Fibroblast of lung (primary cell): ENCODE measurements around the gene TIGD1. TPM values are rescaled to one million over a fixed set of nuclear protein-coding genes. Genes with fewer than 3 reads are reported as not detected.

Experiments
- DNase-seq, 2 donors: peaks; one replicate each; pipeline versions ENCODE4 v3.0.0 to v3.0.0-alpha.2; 2010; ENCODE audit warnings: low read depth in 2 of 2
- H2AFZ ChIP-seq: 2 replicates; pipeline ENCODE4 v1.5.1; 2012; ENCODE audit warnings: low read length, control low read depth, inconsistent platforms
- H3K27ac ChIP-seq: 2 replicates; pipeline ENCODE4 v1.5.1; 2011; ENCODE audit warnings: low read length, control low read depth; ENCODE audit not compliant: insufficient read depth
- H3K27me3 ChIP-seq: 2 replicates; pipeline ENCODE4 v1.5.1; 2011; ENCODE audit warnings: mild to moderate bottlenecking, low read length; ENCODE audit not compliant: control insufficient read depth, insufficient read depth
- H3K36me3 ChIP-seq: 2 replicates; pipeline ENCODE4 v1.5.1; 2011; ENCODE audit warnings: low read length; ENCODE audit not compliant: control insufficient read depth, insufficient read depth
- H3K4me1 ChIP-seq: 2 replicates; pipeline ENCODE4 v1.5.1; 2011; ENCODE audit warnings: low read length; ENCODE audit not compliant: control insufficient read depth, insufficient read depth; ENCODE audit errors: extremely low read depth
- H3K4me2 ChIP-seq: 2 replicates; pipeline ENCODE4 v1.5.1; 2011; ENCODE audit warnings: low read length, control low read depth; ENCODE audit not compliant: insufficient read depth; ENCODE audit errors: extremely low read depth
- H3K4me3 ChIP-seq, 4 experiments: fragments of 200-600 bp in 1 of 4; sonication (generic) in 1 of 4; replicated peaks in 1 of 4; 2 replicates each; pipeline ENCODE4 v1.5.1; 2011 to 2016; ENCODE audit warnings: low read length in 4 of 4, low read depth in 3 of 4, mild to moderate bottlenecking in 3 of 4, control low read depth in 2 of 4, inconsistent platforms in 1 of 4, mixed read lengths in 1 of 4; ENCODE audit not compliant: insufficient read depth in 1 of 4; ENCODE audit errors: control extremely low read depth in 1 of 4
- H3K79me2 ChIP-seq: 2 replicates; pipeline ENCODE4 v1.5.1; 2012; ENCODE audit warnings: mild to moderate bottlenecking, low read length, inconsistent platforms; ENCODE audit not compliant: control insufficient read depth, insufficient read depth
- H3K9ac ChIP-seq: 2 replicates; pipeline ENCODE4 v1.5.1; 2011; ENCODE audit warnings: mild to moderate bottlenecking, low read length, control low read depth; ENCODE audit not compliant: insufficient read depth
- H3K9me3 ChIP-seq: 2 replicates; pipeline ENCODE4 v1.5.1; 2012; ENCODE audit warnings: low read depth, low read length; ENCODE audit not compliant: control insufficient read depth, insufficient read depth
- H4K20me1 ChIP-seq: 2 replicates; pipeline ENCODE4 v1.5.1; 2011; ENCODE audit warnings: low read length; ENCODE audit not compliant: control insufficient read depth, insufficient read depth; ENCODE audit errors: extremely low read depth
- CTCF ChIP-seq, 2 donors: IDR thresholded peaks in 1 of 2; conservative IDR thresholded peaks in 1 of 2; 1 replicate in 1 of 2; 2 replicates in 1 of 2; pipeline ENCODE4 v1.5.1; 2011 to 2012; ENCODE audit warnings: low read length in 2 of 2, control low read depth in 1 of 2, inconsistent platforms in 1 of 2, low read depth in 1 of 2, mild to moderate bottlenecking in 1 of 2
- EZH2 ChIP-seq: IDR thresholded peaks from 2 replicates; pipeline ENCODE4 v1.5.1; 2012; ENCODE audit warnings: low read length, control low read depth, mild to moderate bottlenecking; ENCODE audit errors: missing control alignments
- polyA plus RNA-seq, 2 donors: library from polyadenylated mRNA; depleted of rRNA in 1 of 2; stranded (reverse) in 1 of 2; unstranded in 1 of 2; fragments of >200 nt; gene quantifications; 2 replicates each; pipeline ENCODE4 v1.2.1, GENCODE V29; 2011 to 2012; ENCODE audit warnings: missing spikeins in 1 of 2
- total RNA-seq: library from RNA; depleted of rRNA; stranded (reverse); fragments of >200 nt; gene quantifications from 2 replicates; pipeline ENCODE4 v1.2.1, GENCODE V29; 2014

TIGD1 gene
- total and polyA plus RNA-seq, 2 donors (not counting 1 experiment from before 2014, with no cell fraction given), result 2.5 to 4.0 TPM

- H3K9me3 ChIP-seq, result no peaks in the 10 kb centered on the region
- H3K79me2 ChIP-seq, result no peaks in the 10 kb centered on the region
- H3K4me1 ChIP-seq, result no peaks in the 10 kb centered on the region
- H4K20me1 ChIP-seq, result no peaks in the 10 kb centered on the region
- H3K4me2 ChIP-seq, result no peak overlapping the region
- no peak overlapping the region for H3K4me3 ChIP-seq
- H3K27me3 ChIP-seq, result peaks cover 15% of the 10 kb centered on the region
- H3K27ac ChIP-seq, result no peak overlapping the region
- H3K36me3 ChIP-seq, result no peaks in the 10 kb centered on the region
- TF ChIP-seq EZH2, result no peak
- no peak for TF ChIP-seq CTCF (conservative IDR thresholded peaks at IDR 0.05 in 1 of 2, IDR thresholded peaks at IDR 0.05 in 1 of 2; ENCODE audit: low read depth in 1 of 2, low read length in 2 of 2)
- no peak for DNase-seq
- H3K9ac ChIP-seq, result no peak overlapping the region
- no peak overlapping the region for H2AFZ ChIP-seq
Measured at GRCh38 chr2:232526372-232526941, 23.9 kb downstream of the TIGD1 start.

GRCh38 chr2:232525791-232526371, 24.5 kb downstream of the TIGD1 start, which contains the start of gene CHRND:
CHRND (plus strand) TSS chr2:232526160; CDS start chr2:232526216, 56 bp downstream.
- Histone ChIP-seq H3K9ac (no peak within 1 kb of the TSS), H3K27ac (no peak within 1 kb of the TSS), H3K4me2 (no peak within 1 kb of the TSS), H2AFZ (no peak within 1 kb of the TSS), H3K79me2 (no peaks in the 10 kb centered on the region), H3K36me3 (no peaks in the 10 kb centered on the region), H3K4me3 (no peak within 1 kb of the TSS), H3K4me1 (no peaks in the 10 kb centered on the region), H4K20me1 (no peaks in the 10 kb centered on the region), H3K27me3 (peaks cover 15% of the 10 kb centered on the region), H3K9me3 (no peaks in the 10 kb centered on the region)
- no peak for DNase-seq
- TF ChIP-seq CTCF (conservative IDR thresholded peaks at IDR 0.05 in 1 of 2, IDR thresholded peaks at IDR 0.05 in 1 of 2; ENCODE audit: low read depth in 1 of 2, low read length in 2 of 2) (no peak), EZH2 (no peak)

- H3K27ac ChIP-seq, result no peak overlapping the region
- H3K27me3 ChIP-seq, result peaks cover 15% of the 10 kb centered on the region
Measured at GRCh38 chr2:232525199-232525598, 25.2 kb downstream of the TIGD1 start.

More at GRCh38 chr2:232525199-232525598, 25.2 kb downstream of the TIGD1 start:
- Histone ChIP-seq H3K9ac (no peak overlapping the region), H3K9me3 (no peaks in the 10 kb centered on the region), H3K36me3 (no peaks in the 10 kb centered on the region), H2AFZ (no peak overlapping the region), H4K20me1 (no peaks in the 10 kb centered on the region), H3K79me2 (no peaks in the 10 kb centered on the region), H3K4me3 (no peak overlapping the region), H3K4me1 (no peaks in the 10 kb centered on the region), H3K4me2 (no peak overlapping the region)
- DNase-seq, result no peak
- no peak for TF ChIP-seq EZH2
- TF ChIP-seq CTCF (conservative IDR thresholded peaks at IDR 0.05 in 1 of 2, IDR thresholded peaks at IDR 0.05 in 1 of 2; ENCODE audit: low read depth in 1 of 2, low read length in 2 of 2), result no peak
